Keratinocyte (primary cell): ENCODE measurements around the gene SLC39A11. TPM values are rescaled to one million over a fixed set of nuclear protein-coding genes. Genes with fewer than 3 reads are reported as not detected.

Experiments used
- DNase-seq: peaks from one replicate; pipeline ENCODE4 v3.0.0-alpha.2; 2011; ENCODE audit warnings: low read depth, missing footprints, low spot score
- FAIRE-seq: peaks from 2 replicates; lab custom pipeline; 2011; peaks lifted over from hg19 to GRCh38; lab: Jason Lieb, UNC
- H2AFZ ChIP-seq: 2 replicates; pipeline ENCODE4 v1.6.0; 2012; ENCODE audit warnings: low read length, control low read depth, inconsistent platforms; ENCODE audit not compliant: control insufficient read depth
- H3K27ac ChIP-seq: 2 replicates; pipeline ENCODE4 v1.5.1; 2011; ENCODE audit warnings: low read length; ENCODE audit not compliant: control insufficient read depth, insufficient read depth
- H3K27me3 ChIP-seq: 3 replicates; pipeline ENCODE4 v1.6.0; 2011; ENCODE audit warnings: low read length; ENCODE audit not compliant: control insufficient read depth, insufficient read depth; ENCODE audit errors: extremely low read depth
- H3K36me3 ChIP-seq, 2 experiments: 2 replicates in 1 of 2; 3 replicates in 1 of 2; pipeline ENCODE4 v1.5.1; 2011; ENCODE audit warnings: low read length in 2 of 2, mild to moderate bottlenecking in 1 of 2; ENCODE audit not compliant: control insufficient read depth in 2 of 2, insufficient read depth in 2 of 2; ENCODE audit errors: extremely low read depth in 1 of 2
- H3K4me1 ChIP-seq: 3 replicates; pipeline ENCODE4 v1.5.1; 2011; ENCODE audit warnings: low read length; ENCODE audit not compliant: control insufficient read depth, insufficient read depth; ENCODE audit errors: extremely low read depth
- H3K4me2 ChIP-seq: 3 replicates; pipeline ENCODE4 v1.6.0; 2011; ENCODE audit warnings: low read depth, low read length; ENCODE audit not compliant: control insufficient read depth, insufficient read depth; ENCODE audit errors: extremely low read depth
- H3K4me3 ChIP-seq, 3 experiments: fragments of 200-600 bp in 1 of 3; sonication (generic) in 1 of 3; 2 replicates in 2 of 3; 3 replicates in 1 of 3; pipeline ENCODE4 v1.5.1; 2011 to 2016; ENCODE audit warnings: low read length in 3 of 3, mild to moderate bottlenecking in 3 of 3, control low read depth in 2 of 3, inconsistent platforms in 1 of 3, low read depth in 1 of 3, mixed read lengths in 1 of 3, mixed run types in 1 of 3, moderate library complexity in 1 of 3; ENCODE audit not compliant: control insufficient read depth in 2 of 3, insufficient read depth in 2 of 3; ENCODE audit errors: extremely low read depth in 1 of 3
- H3K79me2 ChIP-seq: 2 replicates; pipeline ENCODE4 v1.6.0; 2012; ENCODE audit warnings: low read length; ENCODE audit not compliant: control insufficient read depth, insufficient read depth
- H3K9ac ChIP-seq: 3 replicates; pipeline ENCODE4 v1.6.0; 2011; ENCODE audit warnings: low read length; ENCODE audit not compliant: control insufficient read depth, insufficient read depth; ENCODE audit errors: extremely low read depth
- H3K9me1 ChIP-seq: 3 replicates; pipeline ENCODE4 v1.6.0; 2011; ENCODE audit warnings: low read length; ENCODE audit not compliant: control insufficient read depth, insufficient read depth; ENCODE audit errors: extremely low read depth
- H3K9me3 ChIP-seq: 2 replicates; pipeline ENCODE4 v1.5.1; 2012; ENCODE audit warnings: low read depth, low read length; ENCODE audit not compliant: control insufficient read depth
- H4K20me1 ChIP-seq: 3 replicates; pipeline ENCODE4 v1.6.0; 2011; ENCODE audit warnings: low read length; ENCODE audit not compliant: control insufficient read depth, insufficient read depth; ENCODE audit errors: extremely low read depth
- EZH2 ChIP-seq: IDR thresholded peaks from one replicate; pipeline ENCODE4 v1.6.1; 2012; ENCODE audit warnings: inconsistent platforms, mild to moderate bottlenecking, low read length, moderate library complexity
- dilution Hi-C: fragments of 300-500 bp; cut with MboI; formaldehyde crosslinking; loops from one replicate; pipeline ENCODE4 v1.7.0; 2020; ENCODE audit warnings: low sequenced_read_pairs; ENCODE audit not compliant: extremely low pct_ligation_motif_present
- polyA plus RNA-seq, 5 experiments: library from polyadenylated mRNA; depleted of rRNA in 3 of 5; stranded (reverse) in 3 of 5; stranded (forward) in 1 of 5; unstranded in 1 of 5; fragments of >200 nt; gene quantifications; 1 replicate in 1 of 5; 2 replicates in 3 of 5; 3 replicates in 1 of 5; pipeline versions ENCODE4 v1.2.1 to v1.2.3, GENCODE V29; 2011 to 2012; ENCODE audit warnings: missing spikeins in 2 of 5, low read depth in 1 of 5, low replicate concordance in 1 of 5
- TF ChIP-seq, protein P1 (sequence below), 3 experiments: IDR thresholded peaks in 1 of 3; conservative IDR thresholded peaks in 1 of 3; optimal IDR thresholded peaks in 1 of 3; 2 replicates in 2 of 3; 3 replicates in 1 of 3; pipeline versions ENCODE3 to v1.5.1; 2011; ENCODE audit warnings: low read length in 3 of 3, mild to moderate bottlenecking in 3 of 3, moderate library complexity in 2 of 3, control low read depth in 1 of 3, inconsistent platforms in 1 of 3; ENCODE audit not compliant: insufficient read depth in 2 of 3; ENCODE audit errors: extremely low read depth in 1 of 3

SLC39A11 gene
- polyA plus RNA-seq, 1 donor (not counting 4 experiments of a cell fraction or from before 2014, with no cell fraction given) = 11.5 TPM

DNA sequence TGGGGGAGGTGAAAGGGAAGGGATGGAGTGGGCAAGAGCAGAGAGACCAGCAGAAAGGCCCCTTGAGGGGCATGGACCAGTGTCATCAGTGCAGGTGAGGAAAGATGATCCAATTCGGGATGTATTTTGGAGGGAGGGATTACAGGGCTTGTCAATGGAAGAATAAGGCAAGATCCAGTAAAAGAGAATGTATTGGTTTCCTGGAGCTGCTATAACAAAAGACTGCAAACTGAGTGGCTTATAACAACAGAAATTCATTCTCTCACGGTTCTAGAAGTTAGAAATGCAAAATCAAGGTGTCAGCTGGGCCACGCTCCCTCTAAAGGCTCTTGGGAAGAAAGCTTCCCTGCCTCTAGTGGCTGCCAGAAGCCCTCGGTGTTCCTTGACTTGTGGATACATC is 41.7 kb downstream of the SLC39A11 start:
- no peaks in the 10 kb centered on the region for H3K9me1 ChIP-seq
- H3K9me3 ChIP-seq = no peaks in the 10 kb centered on the region
- DNase-seq (no peak), FAIRE-seq (no peak)
- H2AFZ ChIP-seq = no peak overlapping the region
- H3K4me1 ChIP-seq = no peaks in the 10 kb centered on the region
- no peak overlapping the region for H3K27ac ChIP-seq
- no peak overlapping the region for H3K4me3 ChIP-seq
- TF ChIP-seq, protein P1, sequence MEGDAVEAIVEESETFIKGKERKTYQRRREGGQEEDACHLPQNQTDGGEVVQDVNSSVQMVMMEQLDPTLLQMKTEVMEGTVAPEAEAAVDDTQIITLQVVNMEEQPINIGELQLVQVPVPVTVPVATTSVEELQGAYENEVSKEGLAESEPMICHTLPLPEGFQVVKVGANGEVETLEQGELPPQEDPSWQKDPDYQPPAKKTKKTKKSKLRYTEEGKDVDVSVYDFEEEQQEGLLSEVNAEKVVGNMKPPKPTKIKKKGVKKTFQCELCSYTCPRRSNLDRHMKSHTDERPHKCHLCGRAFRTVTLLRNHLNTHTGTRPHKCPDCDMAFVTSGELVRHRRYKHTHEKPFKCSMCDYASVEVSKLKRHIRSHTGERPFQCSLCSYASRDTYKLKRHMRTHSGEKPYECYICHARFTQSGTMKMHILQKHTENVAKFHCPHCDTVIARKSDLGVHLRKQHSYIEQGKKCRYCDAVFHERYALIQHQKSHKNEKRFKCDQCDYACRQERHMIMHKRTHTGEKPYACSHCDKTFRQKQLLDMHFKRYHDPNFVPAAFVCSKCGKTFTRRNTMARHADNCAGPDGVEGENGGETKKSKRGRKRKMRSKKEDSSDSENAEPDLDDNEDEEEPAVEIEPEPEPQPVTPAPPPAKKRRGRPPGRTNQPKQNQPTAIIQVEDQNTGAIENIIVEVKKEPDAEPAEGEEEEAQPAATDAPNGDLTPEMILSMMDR (optimal IDR thresholded peaks at IDR 0.05 in 1 of 3, IDR thresholded peaks at IDR 0.05 in 1 of 3, conservative IDR thresholded peaks at IDR 0.05 in 1 of 3; ENCODE audit: extremely low read depth in 1 of 3, insufficient read depth in 2 of 3, low read length in 3 of 3) = no peak
- no peak overlapping the region for H3K9ac ChIP-seq
- no peaks in the 10 kb centered on the region for H3K79me2 ChIP-seq
- H3K27me3 ChIP-seq = no peaks in the 10 kb centered on the region
- dilution Hi-C loops = no loop called here
- no peak overlapping the region for H3K4me2 ChIP-seq
- H3K36me3 ChIP-seq = no peaks in the 10 kb centered on the region
- no peaks in the 10 kb centered on the region for H4K20me1 ChIP-seq

- Histone ChIP-seq H3K9me1 (no peaks in the 10 kb centered on the region), H3K9me3 (no peaks in the 10 kb centered on the region), H2AFZ (no peak overlapping the region), H3K79me2 (no peaks in the 10 kb centered on the region), H3K4me1 (peaks cover 3% of the 10 kb centered on the region), H3K4me2 (no peak overlapping the region), H3K4me3 (no peak overlapping the region), H3K36me3 (no peaks in the 10 kb centered on the region), H3K27ac (no peak overlapping the region), H3K27me3 (no peaks in the 10 kb centered on the region), H3K9ac (no peak overlapping the region), H4K20me1 (no peaks in the 10 kb centered on the region)
- FAIRE-seq = no peak
- no peak for TF ChIP-seq EZH2
- dilution Hi-C loops = no loop called here
- no peak for DNase-seq
Measured at GRCh38 chr17:73048170-73048569, 44.3 kb downstream of the SLC39A11 start.

GRCh38 chr17:73045724-73046123 is 46.8 kb downstream of the SLC39A11 start:
- dilution Hi-C loops = no loop called here
- Histone ChIP-seq H3K9me1 (no peaks in the 10 kb centered on the region), H3K27ac (no peak overlapping the region), H3K9me3 (no peaks in the 10 kb centered on the region), H3K4me2 (no peak overlapping the region), H3K9ac (no peak overlapping the region), H2AFZ (no peak overlapping the region), H4K20me1 (no peaks in the 10 kb centered on the region), H3K4me1 (peaks cover 3% of the 10 kb centered on the region), H3K27me3 (no peaks in the 10 kb centered on the region), H3K4me3 (no peak overlapping the region), H3K36me3 (no peaks in the 10 kb centered on the region), H3K79me2 (no peaks in the 10 kb centered on the region)
- no peak for DNase-seq
- TF ChIP-seq, protein P1 (optimal IDR thresholded peaks at IDR 0.05 in 1 of 3, IDR thresholded peaks at IDR 0.05 in 1 of 3, conservative IDR thresholded peaks at IDR 0.05 in 1 of 3; ENCODE audit: extremely low read depth in 1 of 3, insufficient read depth in 2 of 3, low read length in 3 of 3) = no peak
- no peak for TF ChIP-seq EZH2
- no peak for FAIRE-seq
